IPS-20b (cell line): ENCODE results near the gene FMC1.

Experiments
- H3K27ac ChIP-seq: one replicate; pipeline ENCODE4 v1.5.1; 2013; ENCODE audit warnings: low read length
- H3K27me3 ChIP-seq: 2 replicates; pipeline ENCODE4 v1.6.1; 2013; ENCODE audit warnings: mild to moderate bottlenecking, low read length, inconsistent platforms; ENCODE audit not compliant: insufficient read depth
- H3K36me3 ChIP-seq: 2 replicates; pipeline ENCODE4 v1.6.1; 2013; ENCODE audit warnings: low read depth, mild to moderate bottlenecking, inconsistent platforms, low read length, moderate library complexity; ENCODE audit not compliant: insufficient read depth
- H3K4me1 ChIP-seq: 2 replicates; pipeline ENCODE4 v1.6.1; 2013; ENCODE audit warnings: mild to moderate bottlenecking, control low read depth, inconsistent platforms, low read length, moderate library complexity; ENCODE audit not compliant: insufficient read depth
- H3K4me3 ChIP-seq: 2 replicates; pipeline ENCODE4 v1.5.1; 2013; ENCODE audit warnings: mild to moderate bottlenecking, low read length, inconsistent platforms
- H3K9ac ChIP-seq: 2 replicates; pipeline ENCODE4 v1.6.1; 2013; ENCODE audit warnings: low read depth, mild to moderate bottlenecking, inconsistent platforms, low read length, moderate library complexity
- H3K9me3 ChIP-seq: 2 replicates; pipeline ENCODE4 v1.6.1; 2013; ENCODE audit warnings: mild to moderate bottlenecking, low read depth, low read length, inconsistent platforms; ENCODE audit not compliant: insufficient read depth

FMC1 gene, protein sequence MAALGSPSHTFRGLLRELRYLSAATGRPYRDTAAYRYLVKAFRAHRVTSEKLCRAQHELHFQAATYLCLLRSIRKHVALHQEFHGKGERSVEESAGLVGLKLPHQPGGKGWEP

DNA sequence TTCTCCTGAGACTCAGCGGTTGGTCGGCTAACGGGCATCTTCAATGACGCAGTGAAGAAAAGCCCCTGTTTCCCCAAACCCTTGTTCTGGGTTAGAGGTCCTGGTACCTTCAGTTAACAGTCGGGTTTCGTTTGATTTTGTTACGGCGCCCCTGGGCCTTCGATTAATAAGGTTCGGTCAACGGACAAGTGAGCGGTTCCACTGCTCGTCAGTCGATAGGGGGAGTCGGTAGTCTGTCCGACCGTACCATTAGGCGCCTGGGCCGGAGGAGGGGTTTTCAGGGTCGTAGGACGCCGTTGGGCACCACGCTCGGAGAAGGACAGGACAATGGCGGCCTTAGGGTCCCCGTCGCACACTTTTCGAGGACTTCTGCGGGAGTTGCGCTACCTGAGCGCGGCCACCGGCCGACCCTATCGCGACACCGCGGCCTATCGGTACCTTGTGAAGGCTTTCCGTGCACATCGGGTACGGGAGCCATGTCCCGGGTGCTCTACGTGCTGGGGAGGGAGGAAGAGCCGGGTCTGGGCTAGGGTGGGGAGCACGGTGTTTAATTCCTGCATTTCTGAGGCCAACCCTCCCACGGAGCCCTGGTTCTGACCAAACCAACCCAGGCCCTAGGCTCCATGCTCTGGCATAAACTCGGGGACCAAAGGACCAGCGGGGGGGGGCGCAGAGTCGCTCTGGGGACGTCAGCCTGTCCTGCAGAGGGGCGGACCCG is at the start of gene FMC1:
Gene FMC1, plus strand, starts transcription at position 280 of the 718 bp plus-strand sequence. Its CDS starts 48 bp downstream, at position 328.
- H3K27ac ChIP-seq, result peak within 1 kb of the TSS; percentile 100

DNA sequence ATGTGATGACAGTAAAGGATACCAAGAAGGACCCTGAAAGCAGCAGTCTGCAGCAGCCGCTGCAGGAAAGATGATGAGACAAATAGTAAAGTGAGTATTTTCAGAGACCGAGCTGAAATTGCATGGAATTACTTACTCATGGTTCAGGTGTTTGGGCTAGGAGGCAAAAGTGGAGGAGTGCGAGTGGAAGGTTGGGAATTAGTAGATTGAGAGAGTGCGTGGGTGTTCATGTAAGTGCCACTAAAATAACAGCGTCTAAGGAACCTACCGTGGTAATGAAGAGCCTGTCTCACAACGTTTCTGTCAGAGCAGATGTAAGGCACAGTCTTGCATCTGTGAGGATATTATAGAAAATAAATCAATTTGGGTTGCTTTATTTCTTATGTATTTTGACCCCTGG is 48.3 kb upstream of the FMC1 start:
- Histone ChIP-seq H3K27me3 (no peaks in the 10 kb centered on the region), H3K9ac (no peak overlapping the region), H3K4me3 (no peak overlapping the region), H3K4me1 (no peaks in the 10 kb centered on the region), H3K9me3 (no peaks in the 10 kb centered on the region), H3K36me3 (peaks cover 31% of the 10 kb centered on the region; the same call in 1 of the 2 replicates), H3K27ac (no peak overlapping the region)

More for the DNA sequence above, at the start of gene FMC1:
- Histone ChIP-seq H3K4me1 (no peaks in the 10 kb centered on the region), H3K36me3 (peaks cover 13% of the 10 kb centered on the region), H3K27me3 (no peaks in the 10 kb centered on the region), H3K9ac (peak within 1 kb of the TSS; percentile 100), H3K9me3 (0 out of 2 replicates have a peak, but pooled peaks cover 3% of the 10 kb centered on the region), H3K4me3 (peak within 1 kb of the TSS; percentile 100)

DNA sequence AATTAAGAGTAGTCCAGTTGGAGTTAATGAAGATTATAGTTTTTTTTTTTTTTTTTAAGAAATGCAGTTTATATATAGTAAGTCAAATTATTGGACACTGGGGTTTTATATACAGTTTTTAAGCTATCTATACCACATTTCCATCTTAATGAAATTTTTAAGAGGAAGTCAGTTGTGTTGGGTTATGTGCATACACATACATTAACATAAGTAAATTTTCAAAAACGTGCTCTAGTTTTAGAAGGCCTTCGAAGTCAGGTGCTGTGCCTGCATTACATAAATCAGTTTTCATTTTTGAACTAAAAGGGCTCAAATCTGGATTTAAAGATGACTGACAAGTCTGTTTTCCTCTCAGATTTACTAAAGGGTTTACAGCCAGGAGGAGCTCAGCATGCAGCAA is 47.6 kb upstream of the FMC1 start:
- no peaks in the 10 kb centered on the region for H3K4me1 ChIP-seq
- peaks cover 36% of the 10 kb centered on the region; the same call in 1 of the 2 replicates for H3K36me3 ChIP-seq
- H3K27ac ChIP-seq, result no peak overlapping the region
- H3K9ac ChIP-seq, result no peak overlapping the region
- no peaks in the 10 kb centered on the region for H3K9me3 ChIP-seq
- no peaks in the 10 kb centered on the region for H3K27me3 ChIP-seq
- H3K4me3 ChIP-seq, result no peak overlapping the region

DNA sequence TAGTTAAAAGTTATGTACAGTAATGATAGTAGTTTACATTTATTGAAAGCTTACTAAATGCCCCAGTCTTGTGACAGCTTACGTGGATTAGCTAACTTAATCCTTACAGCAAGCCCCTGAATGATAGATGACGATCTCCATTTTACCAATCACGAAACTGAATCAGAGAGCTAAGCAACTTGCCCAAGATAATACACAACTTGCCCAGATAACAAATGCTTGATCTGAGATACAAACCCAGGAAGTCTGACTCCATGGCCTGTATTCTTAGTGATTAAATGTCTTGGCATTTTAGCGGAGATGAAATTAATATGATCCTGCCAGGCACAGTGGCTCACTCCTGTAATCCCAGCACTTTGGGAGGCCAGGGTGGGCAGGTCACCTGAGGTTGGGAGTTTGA is 46.9 kb upstream of the FMC1 start:
- H3K27me3 ChIP-seq, result no peaks in the 10 kb centered on the region
- no peak overlapping the region for H3K27ac ChIP-seq
- peaks cover 43% of the 10 kb centered on the region; the same call in 1 of the 2 replicates for H3K36me3 ChIP-seq
- H3K9me3 ChIP-seq, result no peaks in the 10 kb centered on the region
- no peak overlapping the region for H3K9ac ChIP-seq
- H3K4me1 ChIP-seq, result no peaks in the 10 kb centered on the region
- H3K4me3 ChIP-seq, result no peak overlapping the region

DNA sequence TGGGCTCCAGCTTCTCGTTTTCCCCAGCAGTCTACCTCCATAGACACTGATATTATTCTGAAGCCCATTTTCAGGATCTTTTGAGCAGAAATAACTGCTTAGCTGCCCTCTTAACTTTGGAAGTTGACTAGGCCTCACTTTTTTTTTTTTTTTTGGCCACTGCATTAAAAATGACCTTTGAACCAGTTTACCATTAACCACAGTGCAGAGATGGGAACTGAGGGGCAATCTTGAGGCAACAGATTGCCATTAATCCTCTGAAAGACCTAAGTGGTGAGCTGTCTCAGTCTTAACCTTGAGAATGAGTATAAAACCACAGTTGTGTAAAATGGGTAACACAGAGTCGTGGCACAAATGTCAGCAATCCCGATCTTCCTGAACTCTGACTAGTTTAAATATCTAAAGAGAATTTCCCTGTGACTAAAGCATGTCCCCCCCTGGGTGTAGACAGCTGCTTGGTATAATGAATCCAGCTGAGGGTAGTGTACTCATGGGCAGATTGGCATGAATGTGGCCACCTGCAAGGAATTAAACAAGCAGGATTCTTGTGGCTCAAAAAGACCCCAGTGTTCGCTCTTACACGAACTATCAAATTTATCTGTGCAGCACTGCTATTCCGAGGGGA is 46.1 kb upstream of the FMC1 start:
- Histone ChIP-seq H3K27ac (no peak overlapping the region), H3K36me3 (peaks cover 51% of the 10 kb centered on the region)

DNA sequence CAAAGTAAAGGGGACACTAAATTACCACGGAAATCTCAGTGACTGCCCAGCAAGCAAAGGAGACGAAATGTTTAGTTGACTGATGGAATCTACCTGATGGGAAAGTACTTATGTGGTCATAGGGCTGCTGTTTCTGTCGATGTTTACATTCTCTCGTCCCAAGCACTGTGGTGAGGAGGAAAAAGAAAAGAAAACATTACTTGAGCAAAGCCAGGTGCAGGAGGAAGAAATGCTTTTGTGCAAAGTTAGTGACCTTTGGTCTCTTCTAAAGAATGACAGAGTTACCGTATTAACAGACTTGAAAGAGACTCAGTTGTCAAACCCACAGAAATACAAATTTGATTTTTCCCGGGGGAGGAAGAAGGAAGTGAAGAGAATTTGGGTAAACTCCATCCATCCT is 43.3 kb upstream of the FMC1 start:
- Histone ChIP-seq H3K9ac (no peak overlapping the region), H3K4me1 (no peaks in the 10 kb centered on the region), H3K36me3 (peaks cover 51% of the 10 kb centered on the region), H3K27ac (no peak overlapping the region), H3K27me3 (no peaks in the 10 kb centered on the region), H3K9me3 (no peaks in the 10 kb centered on the region), H3K4me3 (no peak overlapping the region)

More for the DNA sequence above, 46.1 kb upstream of the FMC1 start:
- Histone ChIP-seq H3K27me3 (no peaks in the 10 kb centered on the region), H3K4me1 (no peaks in the 10 kb centered on the region), H3K4me3 (no peak overlapping the region), H3K9me3 (no peaks in the 10 kb centered on the region), H3K9ac (no peak overlapping the region; the same call in 1 of the 2 replicates)

DNA sequence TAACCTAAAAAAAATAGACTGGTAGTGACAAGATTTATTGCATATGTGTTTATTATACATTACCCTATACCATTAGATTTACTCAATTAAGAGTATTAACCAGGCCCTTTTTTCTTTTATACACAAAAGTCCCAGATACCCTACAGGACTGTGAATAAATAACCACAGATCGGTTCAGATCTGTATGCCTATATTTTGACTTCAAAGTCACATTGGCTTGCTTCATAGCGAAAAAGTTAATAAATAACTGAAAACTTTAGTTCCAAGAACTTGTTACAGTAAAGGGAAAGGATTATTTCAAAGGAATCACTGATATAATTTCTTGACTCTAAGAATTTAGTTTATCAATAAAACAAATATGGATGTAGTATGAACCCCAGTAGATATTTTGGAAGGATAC is 41.8 kb upstream of the FMC1 start:
- H3K4me3 ChIP-seq, result no peak overlapping the region
- no peaks in the 10 kb centered on the region for H3K9me3 ChIP-seq
- peaks cover 47% of the 10 kb centered on the region for H3K36me3 ChIP-seq
- no peaks in the 10 kb centered on the region for H3K27me3 ChIP-seq
- H3K27ac ChIP-seq, result no peak overlapping the region
- no peak overlapping the region for H3K9ac ChIP-seq
- H3K4me1 ChIP-seq, result no peaks in the 10 kb centered on the region

DNA sequence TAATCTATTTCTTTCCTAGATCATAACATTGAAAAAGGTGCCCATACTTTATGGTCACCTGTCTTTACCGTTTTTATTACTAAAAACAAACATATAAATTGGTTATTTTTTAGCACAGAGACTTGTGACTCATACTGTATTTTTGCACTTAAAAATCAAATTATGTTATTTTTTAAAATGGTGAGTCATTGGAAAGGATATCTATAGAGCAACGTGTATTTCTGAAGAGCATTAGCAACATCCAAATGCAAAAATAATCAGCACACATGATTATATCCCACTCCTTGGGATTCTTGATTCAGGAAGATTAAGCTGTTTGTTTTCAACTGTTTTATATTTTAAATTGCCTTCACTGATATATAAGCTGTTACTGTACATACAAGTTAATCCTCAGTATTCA is 40.7 kb upstream of the FMC1 start:
- no peaks in the 10 kb centered on the region for H3K4me1 ChIP-seq
- H3K27ac ChIP-seq, result no peak overlapping the region
- H3K36me3 ChIP-seq, result peaks cover 39% of the 10 kb centered on the region
- H3K4me3 ChIP-seq, result no peak overlapping the region
- H3K9me3 ChIP-seq, result no peaks in the 10 kb centered on the region
- H3K9ac ChIP-seq, result no peak overlapping the region
- H3K27me3 ChIP-seq, result no peaks in the 10 kb centered on the region

DNA sequence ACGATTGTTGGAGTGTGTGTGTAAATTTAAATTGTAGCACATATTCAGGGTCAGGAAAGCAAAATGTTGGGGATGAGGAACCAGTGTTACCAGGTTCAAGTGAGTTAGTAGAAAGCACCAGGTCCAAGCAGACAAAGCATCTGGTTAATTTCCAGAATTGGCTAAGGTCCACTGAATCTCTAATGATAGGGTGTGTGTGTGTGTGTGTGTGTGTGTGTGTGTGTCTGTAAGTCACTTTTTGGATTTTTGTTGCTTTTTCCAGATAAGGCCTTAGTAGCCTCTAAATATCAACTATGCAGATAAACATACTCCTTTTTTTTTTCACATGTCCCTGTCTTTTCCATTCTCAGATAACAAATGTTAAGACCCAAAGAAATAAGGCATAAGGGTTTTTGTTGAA is 36.6 kb upstream of the FMC1 start:
- no peak overlapping the region for H3K9ac ChIP-seq
- H3K4me1 ChIP-seq, result no peaks in the 10 kb centered on the region
- H3K27me3 ChIP-seq, result no peaks in the 10 kb centered on the region
- H3K9me3 ChIP-seq, result no peaks in the 10 kb centered on the region
- H3K27ac ChIP-seq, result no peak overlapping the region
- H3K4me3 ChIP-seq, result no peak overlapping the region
- H3K36me3 ChIP-seq, result peaks cover 17% of the 10 kb centered on the region

DNA sequence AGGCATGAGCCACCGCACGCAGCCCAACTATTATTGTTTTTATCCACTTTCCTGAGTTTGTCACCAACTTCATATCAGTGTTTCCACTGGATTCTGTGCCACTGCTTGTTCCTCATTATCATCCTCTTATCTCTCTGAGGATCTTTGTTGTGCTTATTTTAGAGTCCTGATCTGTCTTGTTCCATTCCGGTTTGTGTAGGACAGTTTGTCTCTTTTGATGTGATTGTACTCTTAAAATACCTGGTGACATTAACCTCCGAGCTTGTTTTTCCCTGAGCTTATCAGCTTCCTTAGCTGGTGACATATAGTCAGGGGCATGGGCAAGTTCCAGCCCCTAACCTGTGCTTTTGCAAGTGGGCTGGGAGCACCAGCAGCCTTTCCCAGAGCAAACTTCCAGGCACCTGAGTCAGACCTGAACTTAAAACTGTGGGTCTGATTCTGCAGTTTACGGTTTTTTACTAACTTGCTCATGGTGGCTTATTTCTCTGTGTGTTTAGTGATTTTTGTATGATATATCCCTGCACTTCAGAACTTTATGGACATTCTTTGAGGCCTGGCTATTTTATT is 23.1 kb upstream of the FMC1 start:
- no peaks in the 10 kb centered on the region for H3K9me3 ChIP-seq
- H3K4me1 ChIP-seq, result no peaks in the 10 kb centered on the region
- no peak overlapping the region for H3K9ac ChIP-seq
- no peak overlapping the region for H3K4me3 ChIP-seq
- H3K27me3 ChIP-seq, result no peaks in the 10 kb centered on the region
- no peak overlapping the region for H3K27ac ChIP-seq
- no peaks in the 10 kb centered on the region for H3K36me3 ChIP-seq

DNA sequence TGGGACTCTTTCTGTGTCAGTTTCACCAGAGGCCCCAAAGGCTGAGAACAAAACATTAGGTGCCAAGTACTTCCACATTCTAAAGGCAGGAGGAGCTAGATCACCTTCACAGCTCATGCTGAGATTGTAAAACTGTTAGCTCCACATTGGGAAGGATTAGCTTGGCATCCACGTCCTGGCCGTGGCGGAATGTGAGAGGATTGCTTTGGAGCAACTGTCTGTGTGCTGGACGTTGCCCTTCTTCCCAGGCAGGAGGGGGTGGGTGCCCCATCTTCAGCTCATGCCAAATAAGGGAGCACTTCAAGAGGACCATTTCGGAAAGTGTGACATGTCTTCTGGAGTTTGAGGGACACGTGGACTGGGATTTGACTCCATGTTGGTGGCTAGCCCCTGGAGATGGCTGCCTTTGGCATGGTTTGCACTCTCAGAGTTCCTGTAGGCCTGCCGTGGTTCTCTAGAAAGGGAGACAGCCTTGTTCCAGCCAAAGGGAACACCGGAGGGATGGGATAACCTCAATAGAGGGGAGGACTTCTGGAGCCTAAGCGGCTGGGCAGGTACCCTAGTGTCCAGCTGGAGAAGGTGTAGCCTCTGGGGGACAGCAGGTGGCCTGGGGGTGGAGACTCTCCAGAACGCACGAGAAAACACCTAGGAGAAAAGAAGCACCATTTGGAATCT is 19.9 kb upstream of the FMC1 start:
- H3K9ac ChIP-seq, result no peak overlapping the region
- H3K27ac ChIP-seq, result no peak overlapping the region
- no peaks in the 10 kb centered on the region for H3K4me1 ChIP-seq
- H3K36me3 ChIP-seq, result no peaks in the 10 kb centered on the region
- no peaks in the 10 kb centered on the region for H3K27me3 ChIP-seq
- no peaks in the 10 kb centered on the region for H3K9me3 ChIP-seq
- H3K4me3 ChIP-seq, result no peak overlapping the region
